ENCODE measurements around the gene MMP15. TPM values are rescaled to one million over a fixed set of nuclear protein-coding genes. Genes with fewer than 3 reads are reported as not detected.

Gene MMP15
- total and polyA plus RNA-seq, 2 of the 13 experiments (the other 11 are each of a cell fraction or from before 2014, with no cell fraction given): 35.2 to 44.9 TPM

- intact Hi-C loops (cut with micrococcal nuclease; ENCODE audit: unreplicated experiment): no loop called here
- H3K4me2 ChIP-seq (ENCODE audit: low read depth, low read length): no peak overlapping the region
- FAIRE-seq (peak; percentile 40), ATAC-seq (peak; percentile 42), DNase-seq (ENCODE audit: low spot score) (peak; percentile 44)
- no peak overlapping the region for H3K4me3 ChIP-seq (replicated peaks in 1 of 3; ENCODE audit: insufficient read depth in 1 of 3, low read depth in 2 of 3, low read length in 3 of 3)
- no peaks in the 10 kb centered on the region for H4K20me1 ChIP-seq (ENCODE audit: insufficient read depth, low read length)
- POLR2A ChIA-PET: no interaction called here
- no peak overlapping the region for H3K9ac ChIP-seq (ENCODE audit: insufficient read depth, low read depth, low read length)
- peaks cover 9 to 19% of the 10 kb centered on the region in 2 experiments; a peak in 4 of 5 replicates for H3K36me3 ChIP-seq (replicated peaks in 1 of 2; ENCODE audit: control insufficient read depth in 1 of 2, insufficient read depth in 2 of 2, low read length in 2 of 2)
- no peak overlapping the region for H2AFZ ChIP-seq (ENCODE audit: low read length)
- CTCF ChIA-PET (ENCODE audit: low intra/inter-chr PET ratio, low total read pairs): interaction anchor here (1.8 kb wide), 1 partner anchor 96 kb away, joined by 5 read pairs; no protein-coding TSS in a partner anchor
- peaks cover 2 to 4% of the 10 kb centered on the region in 2 experiments; a peak in 2 of 5 replicates for H3K27me3 ChIP-seq (ENCODE audit: control insufficient read depth in 1 of 2, insufficient read depth in 2 of 2, low read length in 2 of 2)
- 50% methylated on average over 4 of the region's 4 CpGs for WGBS (ENCODE audit: low lambda C conversion rate)
- H3K4me1 ChIP-seq (ENCODE audit: insufficient read depth, low read length): peaks cover 14% of the 10 kb centered on the region
- BruUV-seq (replicated peaks): no TSS peak
- in situ Hi-C loops (cut with HindIII; ENCODE audit: extremely low pct_ligation_motif_present, low pct_unique_long_range_greater_than_20kb): no loop called here
- H3K79me2 ChIP-seq (ENCODE audit: insufficient read depth, low read length): peaks cover 4% of the 10 kb centered on the region
- no peaks in the 10 kb centered on the region for H3K9me3 ChIP-seq (ENCODE audit: low read length)
- no peak overlapping the region for H3K27ac ChIP-seq (ENCODE audit: extremely low read length, insufficient read depth, low read length)
- TF ChIP-seq MTF2 (CRISPR knock-in tag; IDR thresholded peaks at IDR 0.05; ENCODE audit: borderline replicate concordance) (no peak), KAT2B (IDR thresholded peaks at IDR 0.05; ENCODE audit: borderline replicate concordance, low read depth, low read length) (no peak), REST (IDR thresholded peaks at IDR 0.05; ENCODE audit: borderline replicate concordance in 1 of 2, low read depth in 1 of 2, low read length in 2 of 2) (no peak), SAP130 (CRISPR knock-in tag; IDR thresholded peaks at IDR 0.05; ENCODE audit: low read depth) (peak; percentile 48; the same call in 1 of the 2 replicates), RFX1 (IDR thresholded peaks at IDR 0.05) (no peak), SNAI1 (CRISPR knock-in tag; IDR thresholded peaks at IDR 0.05; ENCODE audit: borderline replicate concordance) (no peak), TBL1XR1 (IDR thresholded peaks at IDR 0.05; ENCODE audit: borderline replicate concordance, low read length, partially characterized antibody) (no peak), KDM2A (CRISPR knock-in tag; IDR thresholded peaks at IDR 0.05; ENCODE audit: borderline replicate concordance, low read depth) (no peak; the same call in 1 of the 2 replicates), ZNF792 (CRISPR knock-in tag; IDR thresholded peaks at IDR 0.05) (no peak), NRL (CRISPR knock-in tag; IDR thresholded peaks at IDR 0.05; ENCODE audit: borderline replicate concordance) (no peak), ZNF232 (CRISPR knock-in tag; IDR thresholded peaks at IDR 0.05; ENCODE audit: borderline replicate concordance) (no peak), FOXA1 (IDR thresholded peaks at IDR 0.05) (no peak), FOXA1 (CRISPR knock-in tag; IDR thresholded peaks at IDR 0.05) (no peak), PAXIP1 (CRISPR knock-in tag; conservative IDR thresholded peaks at IDR 0.05) (no peak), SMC3 (IDR thresholded peaks at IDR 0.05; ENCODE audit: low read length) (peak; percentile 59), CSRNP1 (CRISPR knock-in tag; IDR thresholded peaks at IDR 0.05) (no peak)
Measured at GRCh38 chr16:57994778-57995177, 30.8 kb upstream of the MMP15 start.

Data from HepG2 (cell line).